ENCODE measurements around the gene SEZ6L. TPM values are rescaled to one million over a fixed set of nuclear protein-coding genes. Genes with fewer than 3 reads are reported as not detected.

SEZ6L gene
- total RNA-seq, 1 donor from 2014 or later: 1.2 TPM

- Mint-ChIP-seq H3K36me3 (ENCODE audit: low read depth, unreplicated experiment) (no peaks in the 10 kb centered on the region), H3K9me3 (ENCODE audit: unreplicated experiment) (no peaks in the 10 kb centered on the region), H3K4me1 (ENCODE audit: unreplicated experiment) (peaks cover 3% of the 10 kb centered on the region), H3K4me3 (ENCODE audit: unreplicated experiment) (no peak overlapping the region), H3K27ac (ENCODE audit: unreplicated experiment) (no peak overlapping the region), H3K27me3 (ENCODE audit: unreplicated experiment) (peaks cover 1% of the 10 kb centered on the region)
- no peak for TF ChIP-seq CTCF (IDR thresholded peaks at IDR 0.05; ENCODE audit: unreplicated experiment)
- no peak for DNase-seq (ENCODE audit: low spot score)
Observed at GRCh38 chr22:26321469-26321913, 152.2 kb downstream of the SEZ6L start.

GRCh38 chr22:26322179-26322905 is 153.1 kb downstream of the SEZ6L start:
- TF ChIP-seq CTCF (IDR thresholded peaks at IDR 0.05; ENCODE audit: unreplicated experiment): no peak
- Mint-ChIP-seq H3K4me3 (ENCODE audit: unreplicated experiment) (no peak overlapping the region), H3K27ac (ENCODE audit: unreplicated experiment) (no peak overlapping the region), H3K9me3 (ENCODE audit: unreplicated experiment) (no peaks in the 10 kb centered on the region), H3K36me3 (ENCODE audit: low read depth, unreplicated experiment) (peaks cover 2% of the 10 kb centered on the region), H3K4me1 (ENCODE audit: unreplicated experiment) (peaks cover 3% of the 10 kb centered on the region), H3K27me3 (ENCODE audit: unreplicated experiment) (peaks cover 1% of the 10 kb centered on the region)
- DNase-seq (ENCODE audit: low spot score): no peak

DNA sequence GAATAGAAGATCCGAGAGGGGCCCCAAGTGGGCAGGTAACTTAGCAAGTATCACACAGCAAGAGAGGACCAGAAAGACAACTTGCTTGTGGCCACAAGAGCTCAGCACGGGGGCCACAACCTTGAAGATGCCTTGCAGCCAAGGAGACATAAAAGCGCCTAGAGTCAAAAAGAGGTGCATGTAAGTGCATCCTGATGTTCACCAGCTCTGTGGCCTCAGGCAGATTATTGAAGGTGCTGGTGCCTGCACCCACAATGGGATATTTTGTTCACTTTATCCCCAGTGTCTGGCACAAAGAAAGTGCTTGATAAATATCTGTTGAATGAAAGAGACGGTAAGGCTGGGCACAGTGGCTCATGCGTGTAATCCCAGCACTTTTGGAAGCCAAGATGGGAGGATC is 153.8 kb downstream of the SEZ6L start:
- peaks cover 4% of the 10 kb centered on the region for H3K27me3 Mint-ChIP-seq (ENCODE audit: unreplicated experiment)
- H3K9me3 Mint-ChIP-seq (ENCODE audit: unreplicated experiment): no peaks in the 10 kb centered on the region
- H3K27ac Mint-ChIP-seq (ENCODE audit: unreplicated experiment): no peak overlapping the region
- no peak for TF ChIP-seq CTCF (IDR thresholded peaks at IDR 0.05; ENCODE audit: unreplicated experiment)
- DNase-seq (ENCODE audit: low spot score): no peak
- H3K36me3 Mint-ChIP-seq (ENCODE audit: low read depth, unreplicated experiment): peaks cover 5% of the 10 kb centered on the region
- no peak overlapping the region for H3K4me3 Mint-ChIP-seq (ENCODE audit: unreplicated experiment)
- H3K4me1 Mint-ChIP-seq (ENCODE audit: unreplicated experiment): peaks cover 3% of the 10 kb centered on the region

DNA sequence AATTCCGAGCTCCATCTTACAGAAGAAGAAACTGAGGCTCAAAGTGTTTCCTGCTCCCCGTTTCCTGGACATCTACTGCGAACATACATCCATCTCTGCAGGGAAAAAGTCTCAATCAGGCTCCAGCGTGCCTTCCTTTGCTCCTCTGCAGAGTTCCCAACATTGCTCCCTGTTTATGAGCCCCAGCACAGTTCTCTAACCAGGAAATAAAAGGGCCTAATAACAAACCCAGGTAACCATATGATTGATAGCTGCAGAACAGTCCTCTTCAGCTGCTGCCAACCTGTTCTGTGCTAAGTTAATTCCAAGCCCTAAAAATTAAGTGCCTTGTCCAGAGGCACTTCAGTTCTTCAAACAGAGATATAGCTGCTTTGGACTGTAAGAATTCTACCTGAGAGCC is 154.9 kb downstream of the SEZ6L start:
- no peak for TF ChIP-seq CTCF (IDR thresholded peaks at IDR 0.05; ENCODE audit: unreplicated experiment)
- no peak for DNase-seq (ENCODE audit: low spot score)
- Mint-ChIP-seq H3K9me3 (ENCODE audit: unreplicated experiment) (no peaks in the 10 kb centered on the region), H3K36me3 (ENCODE audit: low read depth, unreplicated experiment) (peaks cover 5% of the 10 kb centered on the region), H3K4me1 (ENCODE audit: unreplicated experiment) (peaks cover 2% of the 10 kb centered on the region), H3K27me3 (ENCODE audit: unreplicated experiment) (peaks cover 6% of the 10 kb centered on the region), H3K27ac (ENCODE audit: unreplicated experiment) (no peak overlapping the region), H3K4me3 (ENCODE audit: unreplicated experiment) (no peak overlapping the region)

DNA sequence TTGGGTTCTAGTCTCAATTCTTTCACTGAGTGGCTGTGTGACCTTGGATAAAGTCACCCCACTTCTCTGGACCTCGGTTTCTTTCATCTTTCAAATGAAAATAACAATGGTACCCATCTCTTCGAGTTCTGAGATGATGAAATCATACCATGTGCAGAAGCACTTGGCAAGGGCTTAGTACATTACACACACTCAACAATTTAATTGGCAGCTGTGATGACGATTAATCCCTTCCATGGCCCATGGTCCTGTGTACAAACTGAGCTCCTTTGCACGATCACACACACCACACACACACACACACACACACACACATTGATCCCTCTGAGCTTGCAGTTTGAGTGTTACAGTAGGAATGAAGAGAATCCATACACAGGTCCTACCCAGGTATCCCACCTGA is 156.4 kb downstream of the SEZ6L start:
- Mint-ChIP-seq H3K27ac (ENCODE audit: unreplicated experiment) (no peak overlapping the region), H3K36me3 (ENCODE audit: low read depth, unreplicated experiment) (peaks cover 5% of the 10 kb centered on the region), H3K4me1 (ENCODE audit: unreplicated experiment) (peaks cover 2% of the 10 kb centered on the region), H3K9me3 (ENCODE audit: unreplicated experiment) (no peaks in the 10 kb centered on the region), H3K27me3 (ENCODE audit: unreplicated experiment) (peaks cover 5% of the 10 kb centered on the region), H3K4me3 (ENCODE audit: unreplicated experiment) (no peak overlapping the region)
- no peak for TF ChIP-seq CTCF (IDR thresholded peaks at IDR 0.05; ENCODE audit: unreplicated experiment)
- no peak for DNase-seq (ENCODE audit: low spot score)
